K562 (cell line): ENCODE data around the gene PRDX2. TPM values are rescaled to one million over a fixed set of nuclear protein-coding genes. Genes with fewer than 3 reads are reported as not detected.
A peak's percentile ranks its signal among the peaks of the same experiment; 100 is the strongest.

ENCODE experiments used
- CSDE1 ChIP-seq, 2 experiments: fragments of 450-650 bp; IDR thresholded peaks; 2 replicates each; pipeline ENCODE4 v1.6.1; 2016; ENCODE audit warnings: mild to moderate bottlenecking in 1 of 2
- DLX4 ChIP-seq: fragments of 250-450 bp; sonication (Bioruptor Pico); IDR thresholded peaks from 2 replicates; pipeline ENCODE4 v1.6.1; 2021; ENCODE audit warnings: mild to moderate bottlenecking
- HDAC3 ChIP-seq: fragments of 450-650 bp; IDR thresholded peaks from 2 replicates; pipeline ENCODE4 v1.6.1; 2018; ENCODE audit warnings: borderline replicate concordance, mild to moderate bottlenecking, moderate library complexity; ENCODE audit not compliant: partially characterized antibody
- HINFP ChIP-seq: fragments of 450-650 bp; conservative IDR thresholded peaks from 2 replicates; pipeline ENCODE4 v1.6.1; 2016; ENCODE audit warnings: missing genetic modification characterization, low read depth, mild to moderate bottlenecking, control low read depth, missing compliant biosample characterization
- HNRNPH1 ChIP-seq: fragments of 200-400 bp; formaldehyde crosslinking; optimal IDR thresholded peaks from 2 replicates; pipeline ENCODE3; 2017; ENCODE audit warnings: low read depth, mild to moderate bottlenecking, low read length, moderate library complexity
- JUND ChIP-seq, 2 experiments: IDR thresholded peaks; 2 replicates in 1 of 2; 3 replicates in 1 of 2; pipeline ENCODE4 v1.6.1; 2011; ENCODE audit warnings: borderline replicate concordance in 2 of 2, low read depth in 2 of 2, low read length in 2 of 2, improper control_type of control experiment in 1 of 2, missing biosample characterization in 1 of 2, missing genetic modification characterization in 1 of 2, missing genetic modification reagents in 1 of 2
- KDM5B ChIP-seq: fragments of 200-600 bp; sonication (generic); IDR thresholded peaks from 2 replicates; pipeline ENCODE4 v1.6.1; 2012; ENCODE audit warnings: low read depth, mild to moderate bottlenecking, moderate library complexity, low read length, control low read depth, inconsistent platforms; ENCODE audit not compliant: insufficient replicate concordance
- MBD2 ChIP-seq: sonication (generic); IDR thresholded peaks from 2 replicates; pipeline ENCODE4 v1.6.1; 2016; ENCODE audit warnings: low read depth, borderline replicate concordance
- NFE2L1 ChIP-seq: fragments of 450-650 bp; IDR thresholded peaks from 2 replicates; pipeline ENCODE4 v1.6.1; 2016; ENCODE audit warnings: missing genetic modification characterization, low read depth, mild to moderate bottlenecking, missing compliant biosample characterization, moderate library complexity, borderline replicate concordance
- RCOR1 ChIP-seq, 2 experiments: IDR thresholded peaks; 2 replicates each; pipeline ENCODE4 v1.6.1; 2012; ENCODE audit warnings: low read depth in 2 of 2, low read length in 2 of 2, borderline replicate concordance in 1 of 2, improper control_type of control experiment in 1 of 2
- SP2 ChIP-seq: IDR thresholded peaks from 2 replicates; pipeline ENCODE4 v1.6.1; 2011; ENCODE audit warnings: mild to moderate bottlenecking, low read depth, low read length, moderate library complexity; ENCODE audit not compliant: poor library complexity, severe bottlenecking; ENCODE audit errors: extremely low read depth
- SRF ChIP-seq, 2 experiments: fragments of 250-450, 450-650 bp in 1 of 2; sonication (Bioruptor Pico) in 1 of 2; sonication (generic) in 1 of 2; formaldehyde crosslinking; IDR thresholded peaks; 2 replicates each; pipeline versions ENCODE4 v1.5.0 to v1.5.1; 2020 to 2022; ENCODE audit warnings: mild to moderate bottlenecking in 1 of 2, missing genetic modification reagents in 1 of 2
- USF1 ChIP-seq: sonication (generic); formaldehyde crosslinking; IDR thresholded peaks from 2 replicates; pipeline ENCODE4 v1.9.0; 2022; ENCODE audit warnings: mild to moderate bottlenecking, missing genetic modification reagents
- ZNF146 ChIP-seq: IDR thresholded peaks from one replicate; pipeline ENCODE4 v1.6.1; 2018; ENCODE audit warnings: missing compliant biosample characterization; ENCODE audit not compliant: unreplicated experiment
- ZNF740 ChIP-seq, 3 experiments: fragments of 200-800 bp in 1 of 3; sonication (Bioruptor generic) in 1 of 3; sonication (generic) in 1 of 3; formaldehyde crosslinking in 1 of 3; IDR thresholded peaks; 2 replicates each; pipeline versions ENCODE4 v1.6.1 to v1.8.0; 2016 to 2022; ENCODE audit warnings: mild to moderate bottlenecking in 2 of 3, missing compliant biosample characterization in 2 of 3, missing genetic modification characterization in 2 of 3, missing genetic modification reagents in 1 of 3
- polyA plus RNA-seq, 8 experiments: library from polyadenylated mRNA; depleted of rRNA in 4 of 8; stranded (reverse) in 5 of 8; unstranded in 3 of 8; fragments of >200 nt; fragmentation: Nextera tagmentation in 2 of 8; fragmentation: Illumina TruSeq in 1 of 8; extraction: Ambion mirVana in 2 of 8; extraction: Trizol in 1 of 8; gene quantifications; 2 replicates each; pipeline versions ENCODE4 v1.2.1 to v1.2.3, GENCODE V29; 2011 to 2014; ENCODE audit warnings: inconsistent platforms in 1 of 8, missing spikeins in 1 of 8
- total RNA-seq, 7 experiments: library from RNA; depleted of rRNA in 6 of 7; stranded (reverse); fragments of >200 nt in 6 of 7; fragmentation: Illumina TruSeq in 2 of 7; extraction: Trizol in 2 of 7; gene quantifications; 2 replicates each; pipeline versions ENCODE4 v1.2.1 to v1.2.3, GENCODE V29; 2011 to 2021; ENCODE audit warnings: low replicate concordance in 1 of 7
- TF ChIP-seq, protein P1 (sequence below): sonication (generic); formaldehyde crosslinking; IDR thresholded peaks from 2 replicates; pipeline ENCODE4 v1.8.0; 2022; ENCODE audit warnings: mild to moderate bottlenecking, missing genetic modification reagents, borderline replicate concordance

PRDX2 gene
- total and polyA plus RNA-seq, 9 of the 15 experiments (the other 6 are each of a cell fraction or from before 2014, with no cell fraction given) = 206 to 1,183 (median 415) TPM

- TF ChIP-seq, protein P1, sequence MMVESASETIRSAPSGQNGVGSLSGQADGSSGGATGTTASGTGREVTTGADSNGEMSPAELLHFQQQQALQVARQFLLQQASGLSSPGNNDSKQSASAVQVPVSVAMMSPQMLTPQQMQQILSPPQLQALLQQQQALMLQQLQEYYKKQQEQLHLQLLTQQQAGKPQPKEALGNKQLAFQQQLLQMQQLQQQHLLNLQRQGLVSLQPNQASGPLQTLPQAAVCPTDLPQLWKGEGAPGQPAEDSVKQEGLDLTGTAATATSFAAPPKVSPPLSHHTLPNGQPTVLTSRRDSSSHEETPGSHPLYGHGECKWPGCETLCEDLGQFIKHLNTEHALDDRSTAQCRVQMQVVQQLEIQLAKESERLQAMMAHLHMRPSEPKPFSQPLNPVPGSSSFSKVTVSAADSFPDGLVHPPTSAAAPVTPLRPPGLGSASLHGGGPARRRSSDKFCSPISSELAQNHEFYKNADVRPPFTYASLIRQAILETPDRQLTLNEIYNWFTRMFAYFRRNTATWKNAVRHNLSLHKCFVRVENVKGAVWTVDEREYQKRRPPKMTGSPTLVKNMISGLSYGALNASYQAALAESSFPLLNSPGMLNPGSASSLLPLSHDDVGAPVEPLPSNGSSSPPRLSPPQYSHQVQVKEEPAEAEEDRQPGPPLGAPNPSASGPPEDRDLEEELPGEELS = no peak
- TF ChIP-seq RCOR1 (IDR thresholded peaks at IDR 0.05; ENCODE audit: borderline replicate concordance in 1 of 2, low read depth in 2 of 2, low read length in 2 of 2) (peak in 1 of 2 experiments; percentile 56; a peak in 2 of 4 replicates), ZNF146 (no peak), ZNF740 (CRISPR knock-in tag; IDR thresholded peaks at IDR 0.05) (peak; percentile 93), ZNF740 (tag; IDR thresholded peaks at IDR 0.05) (peak in 1 of 2 experiments; percentile 81; a peak in 2 of 4 replicates), SRF (CRISPR knock-in tag; IDR thresholded peaks at IDR 0.05) (0 out of 4 replicates have a peak, but pooled peaks of 1 of the 2 experiments have one; percentile 45), HINFP (tag) (no peak), SP2 (no peak), USF1 (CRISPR knock-in tag) (peak; percentile 83), HNRNPH1 (no peak), MBD2 (no peak), DLX4 (no peak), KDM5B (no peak), HDAC3 (no peak), CSDE1 (IDR thresholded peaks at IDR 0.05) (no peak), NFE2L1 (tag) (no peak), JUND (IDR thresholded peaks at IDR 0.05; ENCODE audit: borderline replicate concordance, low read depth, low read length) (peak; percentile 37; the same call in 1 of the 2 replicates), JUND (tag; IDR thresholded peaks at IDR 0.05; ENCODE audit: borderline replicate concordance, low read depth, low read length) (no peak)
Measured at GRCh38 chr19:12825254-12826131, 23.9 kb upstream of the PRDX2 start (continued).
